H1 (cell line): ENCODE results near the gene P4HB.

ENCODE experiments used
- HDAC2 ChIP-seq, 2 experiments: fragments of 300-600 bp in 1 of 2; sonication (generic) in 1 of 2; IDR thresholded peaks; 2 replicates each; pipeline ENCODE4 v1.6.1; 2011 to 2012; ENCODE audit warnings: low read depth in 2 of 2, low read length in 2 of 2, mild to moderate bottlenecking in 2 of 2, moderate library complexity in 2 of 2, borderline replicate concordance in 1 of 2, inconsistent platforms in 1 of 2
- SIN3A ChIP-seq, 2 experiments: IDR thresholded peaks in 1 of 2; conservative IDR thresholded peaks in 1 of 2; 2 replicates each; pipeline ENCODE4 v1.6.1; 2011 to 2012; ENCODE audit warnings: low read length in 2 of 2, improper control_type of control experiment in 1 of 2, low read depth in 1 of 2, mild to moderate bottlenecking in 1 of 2
- SIX5 ChIP-seq: IDR thresholded peaks from 2 replicates; pipeline ENCODE4 v1.6.1; 2011; ENCODE audit warnings: mild to moderate bottlenecking, low read depth, low read length
- ZNF274 ChIP-seq: IDR thresholded peaks from 2 replicates; pipeline ENCODE4 v1.7.0; 2012; ENCODE audit warnings: low read length, borderline replicate concordance; ENCODE audit errors: extremely low read depth
- TF ChIP-seq, protein P1 (sequence below): IDR thresholded peaks from 2 replicates; pipeline ENCODE4 v1.6.1; 2011; ENCODE audit warnings: low read length, improper control_type of control experiment
- TF ChIP-seq, protein P2 (sequence below), 3 experiments: IDR thresholded peaks; 1 replicate in 2 of 3; 2 replicates in 1 of 3; pipeline versions ENCODE4 v1.5.1 to v1.6.1; 2011; ENCODE audit warnings: low read length in 3 of 3, mild to moderate bottlenecking in 3 of 3, inconsistent platforms in 2 of 3, low read depth in 1 of 3, moderate library complexity in 1 of 3; ENCODE audit not compliant: insufficient read depth in 1 of 3; ENCODE audit errors: control extremely low read depth in 1 of 3

DNA sequence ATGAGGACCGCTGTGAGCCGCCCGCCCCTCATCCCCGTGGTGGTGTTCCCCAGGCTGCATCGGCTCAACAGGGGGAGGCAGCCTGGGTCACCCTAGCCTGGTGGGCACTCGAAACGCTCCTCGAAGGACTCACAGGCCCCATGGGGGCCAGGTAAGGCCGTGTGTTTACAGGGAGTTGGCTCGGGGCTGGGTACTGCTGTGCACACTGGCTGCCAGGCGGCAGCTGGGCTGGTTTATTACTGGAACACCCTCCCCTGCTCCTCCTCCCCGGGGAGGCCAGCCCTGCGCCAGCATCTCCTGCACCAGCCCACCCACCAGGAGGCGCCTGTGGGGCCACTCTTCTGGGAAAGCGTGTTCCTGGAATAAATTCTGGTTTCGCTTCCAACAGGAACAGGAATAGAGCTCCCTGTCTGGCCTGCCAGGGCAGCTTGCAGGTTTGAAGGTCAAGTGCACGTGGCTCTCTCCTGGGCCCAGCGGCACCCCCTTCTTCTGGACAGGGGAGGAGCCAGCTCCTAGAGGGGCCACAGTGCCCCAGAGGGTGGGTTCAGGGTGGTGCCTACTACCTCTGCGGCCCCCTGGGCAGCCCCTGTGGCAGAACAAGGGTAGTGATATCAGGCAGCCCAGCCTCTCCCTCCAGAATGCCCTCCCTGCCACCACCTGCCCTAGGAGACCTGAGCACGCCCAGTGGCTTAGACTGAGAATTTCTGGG is 38.6 kb downstream of the P4HB start:
- TF ChIP-seq SIN3A (conservative IDR thresholded peaks at IDR 0.05 in 1 of 2, IDR thresholded peaks at IDR 0.05 in 1 of 2; ENCODE audit: low read depth in 1 of 2, low read length in 2 of 2) = no peak
- TF ChIP-seq, protein P1, sequence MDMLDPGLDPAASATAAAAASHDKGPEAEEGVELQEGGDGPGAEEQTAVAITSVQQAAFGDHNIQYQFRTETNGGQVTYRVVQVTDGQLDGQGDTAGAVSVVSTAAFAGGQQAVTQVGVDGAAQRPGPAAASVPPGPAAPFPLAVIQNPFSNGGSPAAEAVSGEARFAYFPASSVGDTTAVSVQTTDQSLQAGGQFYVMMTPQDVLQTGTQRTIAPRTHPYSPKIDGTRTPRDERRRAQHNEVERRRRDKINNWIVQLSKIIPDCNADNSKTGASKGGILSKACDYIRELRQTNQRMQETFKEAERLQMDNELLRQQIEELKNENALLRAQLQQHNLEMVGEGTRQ = no peak
- TF ChIP-seq, protein P2, sequence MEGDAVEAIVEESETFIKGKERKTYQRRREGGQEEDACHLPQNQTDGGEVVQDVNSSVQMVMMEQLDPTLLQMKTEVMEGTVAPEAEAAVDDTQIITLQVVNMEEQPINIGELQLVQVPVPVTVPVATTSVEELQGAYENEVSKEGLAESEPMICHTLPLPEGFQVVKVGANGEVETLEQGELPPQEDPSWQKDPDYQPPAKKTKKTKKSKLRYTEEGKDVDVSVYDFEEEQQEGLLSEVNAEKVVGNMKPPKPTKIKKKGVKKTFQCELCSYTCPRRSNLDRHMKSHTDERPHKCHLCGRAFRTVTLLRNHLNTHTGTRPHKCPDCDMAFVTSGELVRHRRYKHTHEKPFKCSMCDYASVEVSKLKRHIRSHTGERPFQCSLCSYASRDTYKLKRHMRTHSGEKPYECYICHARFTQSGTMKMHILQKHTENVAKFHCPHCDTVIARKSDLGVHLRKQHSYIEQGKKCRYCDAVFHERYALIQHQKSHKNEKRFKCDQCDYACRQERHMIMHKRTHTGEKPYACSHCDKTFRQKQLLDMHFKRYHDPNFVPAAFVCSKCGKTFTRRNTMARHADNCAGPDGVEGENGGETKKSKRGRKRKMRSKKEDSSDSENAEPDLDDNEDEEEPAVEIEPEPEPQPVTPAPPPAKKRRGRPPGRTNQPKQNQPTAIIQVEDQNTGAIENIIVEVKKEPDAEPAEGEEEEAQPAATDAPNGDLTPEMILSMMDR (IDR thresholded peaks at IDR 0.05; ENCODE audit: control extremely low read depth in 1 of 3, insufficient read depth in 1 of 3, low read depth in 1 of 3, low read length in 3 of 3) = peak; percentile 45 to 50 (median 48)
- TF ChIP-seq ZNF274 = no peak
- no peak for TF ChIP-seq HDAC2 (IDR thresholded peaks at IDR 0.05; ENCODE audit: borderline replicate concordance in 1 of 2, low read depth in 2 of 2, low read length in 2 of 2)
- TF ChIP-seq SIX5 = no peak
